ENCODE data around the gene ARL5C.

DNA sequence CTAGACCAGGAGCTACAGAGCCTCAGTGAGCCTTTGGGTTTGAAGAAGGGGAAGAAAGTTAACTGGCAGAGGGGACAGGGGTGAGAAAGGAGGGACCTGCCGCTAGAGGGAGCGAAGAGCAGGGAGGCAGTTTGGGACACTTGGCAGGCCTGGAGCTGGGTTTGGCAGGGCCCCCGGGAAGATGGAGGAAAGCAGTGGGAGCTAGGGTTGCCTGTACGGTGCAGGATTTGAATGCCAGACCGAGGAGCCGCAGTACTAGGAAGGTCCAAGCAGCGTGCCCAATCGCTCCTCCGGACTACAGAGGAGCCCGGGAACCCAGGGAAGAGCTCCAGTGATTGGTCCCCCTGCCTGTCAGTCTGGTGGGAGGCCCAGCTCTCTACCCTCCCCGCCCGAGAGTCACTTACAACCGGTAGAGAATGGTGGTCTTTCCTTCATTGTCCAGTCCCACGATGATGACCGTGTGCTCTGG, 1.3 kb downstream of the ARL5C start:
- no peak for TF ChIP-seq ZNF232 (CRISPR knock-in tag; IDR thresholded peaks at IDR 0.05)
- no peak for TF ChIP-seq ATF3 (CRISPR knock-in tag; conservative IDR thresholded peaks at IDR 0.05)
- TF ChIP-seq CTCF (IDR thresholded peaks at IDR 0.05) = peak; percentile 53; the same call in 1 of the 2 replicates
- no peak for TF ChIP-seq MYBL2 (CRISPR knock-in tag; IDR thresholded peaks at IDR 0.05)
- no peak for TF ChIP-seq SP1 (CRISPR knock-in tag; conservative IDR thresholded peaks at IDR 0.05)
- TF ChIP-seq ZNF263 (CRISPR knock-in tag; IDR thresholded peaks at IDR 0.05; ENCODE audit: low read depth) = no peak
- no peak for TF ChIP-seq NFE2L1 (CRISPR knock-in tag; IDR thresholded peaks at IDR 0.05)
- no peak for TF ChIP-seq ETV6 (CRISPR knock-in tag; IDR thresholded peaks at IDR 0.05)
- TF ChIP-seq, protein P1, sequence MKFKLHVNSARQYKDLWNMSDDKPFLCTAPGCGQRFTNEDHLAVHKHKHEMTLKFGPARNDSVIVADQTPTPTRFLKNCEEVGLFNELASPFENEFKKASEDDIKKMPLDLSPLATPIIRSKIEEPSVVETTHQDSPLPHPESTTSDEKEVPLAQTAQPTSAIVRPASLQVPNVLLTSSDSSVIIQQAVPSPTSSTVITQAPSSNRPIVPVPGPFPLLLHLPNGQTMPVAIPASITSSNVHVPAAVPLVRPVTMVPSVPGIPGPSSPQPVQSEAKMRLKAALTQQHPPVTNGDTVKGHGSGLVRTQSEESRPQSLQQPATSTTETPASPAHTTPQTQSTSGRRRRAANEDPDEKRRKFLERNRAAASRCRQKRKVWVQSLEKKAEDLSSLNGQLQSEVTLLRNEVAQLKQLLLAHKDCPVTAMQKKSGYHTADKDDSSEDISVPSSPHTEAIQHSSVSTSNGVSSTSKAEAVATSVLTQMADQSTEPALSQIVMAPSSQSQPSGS (CRISPR knock-in tag; IDR thresholded peaks at IDR 0.05; ENCODE audit: borderline replicate concordance, low read depth) = no peak
- no peak for TF ChIP-seq TCF7 (CRISPR knock-in tag; IDR thresholded peaks at IDR 0.05; ENCODE audit: low read depth)
- no peak for TF ChIP-seq ZNF317 (CRISPR knock-in tag; IDR thresholded peaks at IDR 0.05; ENCODE audit: borderline replicate concordance, low read depth)

All from WTC11 (cell line).